ENCODE results near the gene ZNF35.
"Not testable (repeated sequence)": the region's sequence is repeated elsewhere in the genome, so short reads cannot be mapped to it uniquely, and the experiment has no call there.

ZNF35 gene

GRCh38 chr3:44648564-44649229 is at the start of gene ZNF35:
Gene ZNF35 (plus strand): TSS chr3:44648732. CDS start chr3:44651068, 2,336 bp downstream.
- DNase-seq (ENCODE audit: low read depth in 2 of 2, low spot score in 1 of 2): no peak

- no peak for DNase-seq (ENCODE audit: low read depth in 2 of 2, low spot score in 1 of 2)
These were observed 46.8 kb upstream of the ZNF35 start for GRCh38 chr3:44601749-44602148.

DNA sequence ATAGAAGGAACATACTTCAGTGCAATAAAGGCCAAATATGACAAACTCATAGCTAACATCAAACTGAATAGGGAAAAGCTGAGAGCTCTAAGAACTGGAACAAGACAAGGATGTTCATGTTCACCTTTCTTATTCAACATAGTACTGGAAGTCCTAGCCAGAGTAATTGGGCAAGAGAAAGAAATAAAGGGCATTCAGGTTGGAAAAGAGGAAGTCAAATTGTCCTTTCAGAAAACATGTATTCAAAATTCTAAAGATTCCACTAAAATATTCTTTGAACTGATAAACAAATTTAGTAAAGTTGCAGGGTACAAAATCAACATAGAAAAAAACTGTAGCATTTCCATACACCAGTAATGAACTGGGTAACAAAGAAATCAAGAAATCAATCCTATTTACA is 35.9 kb upstream of the ZNF35 start:
- no peak for DNase-seq (ENCODE audit: low read depth in 2 of 2, low spot score in 1 of 2)

DNA sequence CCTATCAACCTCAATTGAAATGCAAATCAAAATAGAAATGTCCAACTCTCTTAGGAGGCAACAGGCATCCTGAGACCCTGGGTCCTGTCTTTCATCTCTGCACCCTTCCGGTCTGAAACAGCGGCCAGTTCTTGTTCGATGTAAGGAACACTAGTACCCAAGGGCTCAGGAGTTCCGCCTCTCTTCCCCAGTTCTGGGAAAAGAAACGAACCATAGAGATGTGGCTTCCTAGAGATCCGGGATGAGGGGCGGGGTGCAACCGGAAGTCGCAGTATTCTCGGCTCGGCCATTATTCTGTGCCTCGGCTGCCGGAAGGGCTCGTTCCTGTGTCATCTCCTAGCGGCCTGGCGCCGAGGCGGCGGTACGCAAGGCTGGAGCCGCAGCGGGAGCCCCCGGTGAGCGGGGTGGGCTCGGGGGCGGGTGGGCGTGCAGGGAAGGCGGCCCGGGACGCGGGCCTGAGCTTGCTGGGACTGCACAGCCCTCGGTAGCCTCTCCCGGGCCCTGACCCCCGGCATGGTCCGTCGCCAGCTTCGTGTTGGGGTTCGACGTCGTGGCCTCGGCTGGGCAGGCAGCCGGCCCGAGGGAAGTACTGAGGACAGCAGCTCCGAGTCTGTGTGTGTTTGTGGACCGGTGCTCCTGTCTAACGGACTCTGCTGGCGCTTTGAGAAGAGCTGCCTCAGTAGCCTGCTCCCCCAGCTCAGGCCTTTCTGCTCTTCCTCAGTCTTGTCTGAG is 23.6 kb upstream of the ZNF35 start, which contains the start of gene ZNF197:
Gene ZNF197, plus strand, starts transcription at position 288 of the 732 bp plus-strand sequence. CDS start 4,119 bp downstream, outside the sequence.
- peak; percentile 20 to 24 for DNase-seq (ENCODE audit: low read depth in 2 of 2, low spot score in 1 of 2)

DNA sequence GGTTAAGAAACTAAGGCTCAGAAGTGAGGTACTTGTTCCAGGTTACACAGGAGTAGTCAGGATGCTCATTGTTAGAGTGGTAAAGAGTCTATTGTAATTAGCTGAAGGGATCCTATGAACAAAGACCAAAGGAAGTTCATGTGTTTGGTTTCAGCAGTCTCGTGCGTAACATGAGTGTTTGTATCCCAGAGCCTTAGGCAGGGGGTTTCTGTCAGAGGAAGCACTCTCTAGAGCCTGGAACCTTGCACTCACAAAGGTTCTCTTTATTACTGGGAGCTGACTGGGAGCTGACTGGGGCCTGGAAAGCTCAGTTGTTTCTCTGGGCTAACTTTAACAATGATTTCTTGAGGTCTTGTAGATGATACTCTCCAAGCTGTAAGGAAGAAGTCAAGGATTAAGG is 19.8 kb upstream of the ZNF35 start:
- no peak for DNase-seq (ENCODE audit: low read depth in 2 of 2, low spot score in 1 of 2)

DNA sequence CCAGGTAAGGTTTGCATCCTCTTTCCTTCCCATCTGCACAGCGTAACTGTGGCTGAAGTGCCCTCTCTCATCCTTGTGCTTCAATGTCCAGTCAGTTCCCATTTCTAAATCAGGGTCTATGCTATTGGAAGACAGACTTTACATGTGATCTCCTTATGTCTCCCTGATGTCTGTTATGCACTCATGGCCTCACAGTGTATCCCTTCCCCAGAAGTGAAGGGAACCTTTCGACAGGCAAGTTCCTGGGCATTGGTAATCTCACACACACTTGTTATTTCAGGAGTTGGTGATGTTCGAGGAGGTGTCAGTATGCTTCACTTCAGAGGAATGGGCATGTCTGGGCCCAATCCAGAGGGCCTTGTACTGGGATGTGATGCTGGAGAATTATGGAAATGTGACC is 16.3 kb upstream of the ZNF35 start:
- no peak for DNase-seq (ENCODE audit: low read depth in 2 of 2, low spot score in 1 of 2)

DNA sequence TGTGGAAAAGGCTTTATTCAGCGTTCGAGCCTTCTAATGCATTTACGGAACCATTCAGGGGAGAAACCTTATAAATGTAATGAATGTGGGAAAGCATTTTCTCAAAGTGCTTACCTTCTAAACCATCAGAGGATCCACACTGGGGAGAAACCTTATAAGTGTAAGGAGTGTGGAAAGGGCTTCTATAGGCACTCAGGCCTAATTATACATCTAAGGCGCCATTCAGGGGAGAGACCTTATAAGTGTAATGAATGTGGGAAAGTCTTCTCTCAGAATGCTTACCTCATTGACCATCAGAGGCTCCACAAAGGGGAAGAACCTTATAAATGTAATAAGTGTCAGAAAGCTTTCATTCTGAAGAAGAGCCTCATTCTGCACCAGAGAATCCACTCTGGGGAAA is 6.2 kb upstream of the ZNF35 start:
- no peak for DNase-seq (ENCODE audit: low read depth in 2 of 2, low spot score in 1 of 2)

DNA sequence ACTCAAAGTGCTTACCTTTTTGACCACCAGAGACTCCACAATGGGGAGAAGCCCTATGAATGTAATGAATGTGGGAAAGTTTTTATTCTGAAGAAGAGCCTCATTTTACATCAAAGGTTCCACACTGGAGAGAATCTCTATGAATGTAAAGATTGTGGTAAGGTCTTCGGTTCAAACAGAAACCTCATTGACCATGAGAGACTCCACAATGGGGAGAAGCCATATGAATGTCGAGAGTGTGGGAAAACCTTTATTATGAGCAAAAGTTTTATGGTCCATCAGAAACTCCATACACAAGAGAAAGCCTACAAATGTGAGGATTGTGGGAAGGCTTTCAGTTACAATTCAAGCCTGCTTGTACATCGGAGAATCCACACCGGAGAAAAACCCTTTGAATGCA is 5.5 kb upstream of the ZNF35 start:
- DNase-seq (ENCODE audit: low read depth in 2 of 2, low spot score in 1 of 2): no peak

DNA sequence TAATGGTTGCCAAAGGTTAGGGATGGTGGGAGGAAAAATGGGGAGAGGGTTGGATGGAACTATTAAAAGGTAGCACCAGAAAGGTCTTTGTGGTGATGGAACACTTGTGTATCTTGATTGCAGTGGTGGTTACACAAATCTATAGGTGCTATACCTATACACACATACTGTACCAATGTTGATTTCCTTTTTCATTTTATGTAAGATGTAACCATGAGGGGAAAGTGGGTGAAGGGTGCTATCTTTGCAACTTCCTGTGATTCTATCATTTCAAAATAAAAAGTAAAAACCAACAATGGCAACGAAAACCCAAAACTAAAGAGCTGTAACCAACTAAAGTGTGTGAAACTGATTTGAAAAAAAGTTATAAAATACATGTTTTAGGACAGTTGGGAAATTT is 761 bp upstream of the ZNF35 start:
- no peak for DNase-seq (ENCODE audit: low read depth in 2 of 2, low spot score in 1 of 2)

- DNase-seq (ENCODE audit: low read depth in 2 of 2, low spot score in 1 of 2): no peak
These were observed 1.2 kb downstream of the ZNF35 start for GRCh38 chr3:44649709-44650108.

DNA sequence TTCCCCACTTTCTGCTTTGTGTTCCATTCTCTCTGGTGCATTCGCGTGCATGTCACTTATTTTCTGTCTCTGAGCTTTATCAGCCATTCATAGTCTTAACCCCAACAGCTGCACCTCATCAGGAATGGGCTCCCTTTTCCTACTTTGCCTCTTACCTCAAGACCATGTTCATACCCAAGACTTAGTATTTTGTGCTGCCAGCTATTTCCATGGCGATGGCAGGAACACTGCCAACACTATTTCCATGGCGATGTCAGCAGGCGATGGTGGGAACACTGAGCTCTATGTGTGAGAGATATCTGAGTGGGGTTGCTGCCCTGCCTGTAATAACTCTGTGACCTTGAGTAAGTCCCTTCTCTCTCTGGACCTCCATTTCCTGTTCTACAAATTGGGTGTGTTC is 5.5 kb downstream of the ZNF35 start:
- no peak for DNase-seq (ENCODE audit: low read depth in 2 of 2, low spot score in 1 of 2)

- no peak for DNase-seq (ENCODE audit: low read depth in 2 of 2, low spot score in 1 of 2)
These were observed 10.5 kb downstream of the ZNF35 start for GRCh38 chr3:44659015-44659414.

DNA sequence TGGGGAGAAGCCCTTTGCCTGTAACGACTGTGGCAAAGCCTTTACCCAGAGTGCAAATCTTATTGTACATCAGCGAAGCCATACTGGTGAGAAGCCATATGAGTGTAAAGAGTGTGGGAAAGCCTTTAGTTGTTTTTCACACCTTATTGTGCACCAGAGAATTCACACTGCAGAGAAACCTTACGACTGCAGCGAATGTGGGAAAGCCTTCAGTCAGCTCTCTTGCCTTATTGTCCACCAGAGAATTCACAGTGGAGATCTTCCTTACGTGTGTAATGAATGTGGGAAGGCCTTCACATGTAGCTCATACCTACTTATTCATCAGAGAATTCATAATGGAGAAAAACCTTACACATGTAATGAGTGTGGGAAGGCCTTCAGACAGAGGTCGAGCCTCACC is 10.9 kb downstream of the ZNF35 start:
- no peak for DNase-seq (ENCODE audit: low read depth in 2 of 2, low spot score in 1 of 2)

DNA sequence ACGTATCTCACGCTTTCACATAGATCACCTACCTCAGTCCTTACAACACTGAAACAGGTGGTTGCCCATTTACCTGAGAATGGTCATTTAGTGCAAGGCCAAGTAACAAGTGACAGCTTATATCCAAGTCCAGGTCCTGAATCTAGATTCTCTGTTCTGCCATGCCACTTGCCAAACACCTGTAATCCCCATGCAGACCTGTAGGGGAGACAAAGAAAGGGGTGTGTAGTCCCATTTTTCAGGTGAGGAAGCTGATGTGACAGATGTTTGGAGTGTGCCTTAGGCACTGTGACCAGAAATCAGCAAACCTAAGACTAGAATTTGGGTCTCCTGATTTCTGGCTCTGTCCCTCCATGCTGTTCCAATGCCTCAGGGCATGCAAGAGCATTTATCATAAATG is 12.7 kb downstream of the ZNF35 start:
- no peak for DNase-seq (ENCODE audit: low read depth in 2 of 2, low spot score in 1 of 2)

- DNase-seq (ENCODE audit: low read depth in 2 of 2, low spot score in 1 of 2): no peak
These were observed 16.6 kb downstream of the ZNF35 start for GRCh38 chr3:44665173-44665572.

DNA sequence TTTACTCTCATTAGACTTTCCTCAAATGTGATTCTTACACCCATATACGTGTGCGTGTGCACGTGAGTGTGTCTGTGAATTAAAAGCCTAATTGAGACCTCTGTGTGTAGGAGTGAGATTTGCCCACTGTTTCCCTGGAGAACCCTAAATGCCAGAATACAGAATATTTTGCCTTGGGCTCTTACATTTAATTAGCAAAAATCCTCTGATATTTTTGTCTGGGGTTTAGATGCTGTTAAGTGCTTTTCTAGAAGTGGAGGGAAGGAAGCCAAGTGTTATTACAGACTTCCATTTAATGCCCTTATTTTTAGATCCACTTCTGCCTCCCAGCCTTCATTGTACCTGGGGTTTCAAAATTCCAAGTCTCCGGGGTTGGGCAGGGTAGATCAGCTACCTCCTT is 17.8 kb downstream of the ZNF35 start:
- no peak for DNase-seq (ENCODE audit: low read depth in 2 of 2, low spot score in 1 of 2)

- DNase-seq (ENCODE audit: low read depth in 2 of 2, low spot score in 1 of 2): no peak
These were observed 21.2 kb downstream of the ZNF35 start for GRCh38 chr3:44669760-44670159.

- DNase-seq (ENCODE audit: low read depth in 2 of 2, low spot score in 1 of 2): not testable (repeated sequence)
These were observed 24.9 kb downstream of the ZNF35 start for GRCh38 chr3:44673466-44673865.

GRCh38 chr3:44674211-44674610 is 25.7 kb downstream of the ZNF35 start:
- DNase-seq (ENCODE audit: low read depth in 2 of 2, low spot score in 1 of 2): no peak

GRCh38 chr3:44678480-44679116 is 30.1 kb downstream of the ZNF35 start:
- no peak for DNase-seq (ENCODE audit: low read depth in 2 of 2, low spot score in 1 of 2)

DNA sequence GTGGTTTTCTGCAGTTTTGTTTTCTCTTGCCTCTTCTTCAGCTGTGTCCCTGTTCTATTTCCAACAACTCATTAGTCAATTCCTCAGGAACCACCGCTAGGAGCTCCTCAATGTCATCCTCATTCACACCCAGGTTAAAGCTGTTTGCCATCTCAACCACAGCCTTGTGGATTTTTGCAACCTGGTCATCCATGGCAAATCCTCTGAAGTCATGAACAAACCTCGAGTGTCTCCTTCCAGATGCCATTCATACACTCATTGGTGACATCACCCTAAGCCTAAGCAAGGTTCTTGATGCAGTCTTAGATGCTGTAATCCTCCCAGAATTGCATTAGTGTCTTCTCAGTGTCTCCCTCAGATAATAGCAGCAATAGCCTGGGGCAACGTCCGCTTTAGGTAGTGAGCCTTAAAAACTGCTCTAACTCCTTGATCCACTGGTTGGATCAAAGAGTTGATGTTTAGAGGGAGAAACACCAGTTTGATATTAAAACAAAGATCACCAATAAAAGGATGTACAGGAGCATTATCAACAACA is 32.5 kb downstream of the ZNF35 start:
- no peak for DNase-seq (ENCODE audit: low read depth in 2 of 2, low spot score in 1 of 2)
